NCI-H526 (cell line): Measurements from ENCODE around the gene APOL1.
"Not testable (repeated sequence)": the region's sequence is repeated elsewhere in the genome, so short reads cannot be mapped to it uniquely, and the experiment has no call there.

ENCODE experiments used
- DNase-seq, 2 experiments: peaks; one replicate each; lab custom pipeline; 2025; lab: John Stamatoyannopoulos, UW

The APOL1 gene

DNA sequence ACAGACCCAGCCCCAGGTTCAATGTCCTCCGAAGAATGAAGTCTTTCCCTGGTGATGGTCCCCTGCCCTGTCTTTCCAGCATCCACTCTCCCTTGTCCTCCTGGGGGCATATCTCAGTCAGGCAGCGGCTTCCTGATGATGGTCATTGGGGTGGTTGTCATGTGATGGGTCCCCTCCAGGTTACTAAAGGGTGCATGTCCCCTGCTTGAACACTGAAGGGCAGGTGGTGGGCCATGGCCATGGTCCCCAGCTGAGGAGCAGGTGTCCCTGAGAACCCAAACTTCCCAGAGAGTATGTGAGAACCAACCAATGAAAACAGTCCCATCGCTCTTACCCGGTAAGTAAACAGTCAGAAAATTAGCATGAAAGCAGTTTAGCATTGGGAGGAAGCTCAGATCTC lies 14.1 kb downstream of the APOL1 start:
- DNase-seq = no peak

DNA sequence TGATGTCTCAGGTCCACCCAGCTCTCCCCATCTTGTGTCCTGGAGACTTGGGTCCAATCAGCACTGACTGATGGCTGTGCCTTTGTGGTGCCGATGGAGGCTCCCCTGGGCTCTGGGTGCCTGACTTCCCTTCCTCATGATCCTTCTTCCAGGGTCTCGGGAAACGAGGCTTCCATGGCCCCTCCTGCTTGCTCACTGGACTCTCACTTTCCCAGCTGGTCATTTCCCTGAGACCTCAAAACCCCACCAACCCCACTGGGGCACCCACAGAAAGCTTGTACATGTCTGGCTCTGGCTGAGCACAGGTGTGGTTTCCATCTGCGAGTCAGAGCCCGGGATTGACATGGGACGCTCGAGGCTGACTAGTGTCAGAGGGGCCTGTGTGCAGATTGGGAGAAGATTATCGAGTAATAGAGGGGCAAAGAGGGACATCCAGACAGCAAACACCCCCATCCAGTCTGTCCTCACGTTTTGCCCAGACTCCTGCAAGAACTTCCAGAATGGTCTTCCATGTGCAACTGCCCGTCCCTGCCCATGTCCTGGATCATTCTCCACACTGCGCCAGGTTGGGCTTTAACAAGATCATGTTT lies 15.1 kb downstream of the APOL1 start:
- no peak for DNase-seq

DNA sequence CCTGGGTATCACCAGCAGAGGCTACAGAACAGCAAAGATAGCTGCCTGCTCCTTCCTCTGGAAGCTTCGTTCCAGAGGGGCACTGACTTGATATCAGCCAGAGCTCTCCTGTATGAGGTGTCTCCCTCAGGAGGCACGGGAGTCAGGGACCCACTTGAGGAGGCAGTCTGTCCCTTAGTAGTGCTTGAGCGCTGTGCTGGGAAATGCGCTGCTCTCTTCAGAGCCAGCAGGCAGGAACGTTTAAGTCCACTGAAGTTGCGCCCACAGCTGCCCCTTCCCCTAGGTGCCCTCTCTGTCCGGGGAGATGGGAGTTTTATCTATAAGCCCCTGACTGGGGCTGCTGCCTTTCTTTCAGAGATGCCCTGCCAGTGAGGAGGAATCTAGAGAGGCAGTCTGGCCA lies 18.3 kb downstream of the APOL1 start:
- not testable (repeated sequence) for DNase-seq

DNA sequence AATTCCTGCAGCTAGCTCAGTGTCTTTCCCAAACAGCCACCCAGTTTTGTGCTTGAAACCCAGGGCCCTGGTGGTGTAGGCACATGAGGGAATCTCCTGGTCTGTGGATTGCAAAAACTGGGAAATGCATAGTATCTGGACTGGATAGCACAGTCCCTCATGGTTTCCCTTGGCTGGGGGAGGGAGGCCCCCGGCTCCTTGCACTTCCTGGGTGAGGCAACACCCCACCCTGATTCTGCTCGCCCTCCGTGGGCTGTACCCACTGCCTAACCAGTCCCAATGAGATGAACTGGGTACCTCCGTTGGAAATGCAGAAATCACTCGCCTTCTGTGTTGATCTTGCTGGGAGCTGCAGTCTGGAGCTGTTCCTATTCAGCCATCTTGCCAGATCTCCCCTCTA lies 19.0 kb downstream of the APOL1 start:
- DNase-seq = not testable (repeated sequence)

DNA sequence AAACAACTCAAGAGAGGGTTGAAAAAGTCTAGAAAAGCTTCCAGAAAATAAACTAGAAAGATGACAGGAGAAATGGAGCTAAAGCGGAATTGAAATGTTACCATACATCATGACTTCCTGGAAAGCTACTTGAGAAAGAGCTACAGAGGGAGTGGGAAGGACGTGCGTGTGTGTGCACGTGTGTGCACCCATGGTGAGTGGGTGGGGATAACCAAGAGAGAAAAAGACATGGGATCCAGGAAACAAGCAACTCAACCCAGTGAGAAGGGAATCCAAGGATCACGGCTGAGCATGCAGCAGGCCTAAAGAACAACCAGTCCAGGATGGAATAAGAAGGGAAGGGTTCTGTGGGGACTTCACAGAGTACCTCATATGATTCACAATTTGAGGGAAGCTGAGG lies 21.6 kb downstream of the APOL1 start:
- no peak for DNase-seq

DNA sequence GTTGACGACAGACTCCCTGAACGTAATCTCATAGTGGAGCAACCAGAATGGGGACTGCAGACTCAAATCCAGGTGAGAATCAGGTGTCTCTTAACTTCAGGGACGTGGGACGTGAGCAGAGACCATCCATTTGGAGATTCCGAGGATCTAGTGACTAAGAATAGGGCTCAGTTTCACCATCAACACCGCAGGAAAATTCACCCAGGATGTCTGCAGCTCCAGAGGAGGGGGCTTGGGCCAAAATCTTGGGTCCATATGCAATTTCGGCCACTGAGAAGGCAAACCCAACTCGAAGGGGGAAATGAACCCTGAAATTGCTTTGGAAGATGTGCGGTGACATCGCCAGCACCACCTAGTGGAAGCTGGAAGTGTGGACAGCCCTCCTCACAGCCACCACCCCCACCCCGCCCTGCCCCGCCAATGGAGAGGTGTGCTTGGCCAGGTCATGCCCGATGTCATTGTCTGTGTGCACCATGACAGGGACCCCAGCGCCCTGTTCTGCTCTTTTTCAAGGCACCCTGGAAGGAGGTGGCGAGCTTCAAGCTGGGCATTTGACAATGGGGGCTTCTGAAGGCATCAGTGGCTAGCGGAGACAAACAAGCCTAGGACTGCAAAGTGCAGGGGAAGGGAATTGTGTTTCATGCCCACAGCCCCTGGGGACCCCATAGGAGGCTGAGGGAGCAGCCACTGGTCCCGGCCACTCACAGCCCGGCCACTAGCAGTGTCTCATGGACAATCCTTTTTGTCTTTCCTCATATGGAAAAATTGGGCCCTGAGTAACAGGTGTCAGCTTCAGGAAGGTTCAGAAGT lies 24.8 kb downstream of the APOL1 start:
- peak in 1 of 2 experiments; percentile 59 for DNase-seq

DNA sequence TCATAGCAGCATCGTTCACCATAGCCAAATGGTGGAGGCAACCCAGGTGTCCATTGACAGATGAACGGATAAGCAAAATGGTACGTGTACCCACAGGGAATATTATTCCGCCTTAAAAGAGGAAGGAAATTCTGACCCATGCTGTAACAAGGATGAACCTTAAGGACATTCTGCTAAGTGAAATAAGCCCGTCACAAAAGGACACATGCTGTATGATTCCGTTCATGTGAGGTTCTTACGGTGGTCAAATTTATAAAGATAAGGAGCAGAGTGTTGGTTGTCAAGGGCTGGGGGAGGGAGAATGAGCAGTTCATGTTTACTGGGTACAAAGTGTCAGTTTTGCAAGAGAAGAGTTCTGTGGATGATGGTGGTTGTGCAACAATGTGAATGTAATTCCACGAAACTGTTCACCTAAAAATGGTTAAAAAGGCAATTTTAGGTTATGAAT lies 26.3 kb downstream of the APOL1 start:
- DNase-seq = no peak

DNA sequence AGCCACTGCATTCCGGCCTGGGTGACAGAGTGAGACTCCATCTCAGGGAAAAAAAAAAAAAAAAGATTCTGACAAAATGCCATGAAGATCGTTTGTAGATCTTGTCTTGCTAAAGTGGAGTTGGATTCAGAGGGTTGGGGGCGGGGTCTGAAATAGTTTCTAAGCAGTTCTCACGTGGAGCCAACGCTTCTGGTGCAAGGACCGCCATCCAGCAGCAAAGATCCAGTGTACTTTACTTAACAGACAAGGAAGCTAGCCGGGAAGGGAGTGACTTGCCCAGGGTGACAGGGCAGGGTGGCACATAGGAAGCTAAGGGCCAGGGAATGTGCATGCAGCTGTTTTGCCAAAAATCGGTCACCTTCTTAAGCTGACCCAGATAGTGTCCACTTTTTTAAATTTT lies 27.4 kb downstream of the APOL1 start:
- no peak for DNase-seq

DNA sequence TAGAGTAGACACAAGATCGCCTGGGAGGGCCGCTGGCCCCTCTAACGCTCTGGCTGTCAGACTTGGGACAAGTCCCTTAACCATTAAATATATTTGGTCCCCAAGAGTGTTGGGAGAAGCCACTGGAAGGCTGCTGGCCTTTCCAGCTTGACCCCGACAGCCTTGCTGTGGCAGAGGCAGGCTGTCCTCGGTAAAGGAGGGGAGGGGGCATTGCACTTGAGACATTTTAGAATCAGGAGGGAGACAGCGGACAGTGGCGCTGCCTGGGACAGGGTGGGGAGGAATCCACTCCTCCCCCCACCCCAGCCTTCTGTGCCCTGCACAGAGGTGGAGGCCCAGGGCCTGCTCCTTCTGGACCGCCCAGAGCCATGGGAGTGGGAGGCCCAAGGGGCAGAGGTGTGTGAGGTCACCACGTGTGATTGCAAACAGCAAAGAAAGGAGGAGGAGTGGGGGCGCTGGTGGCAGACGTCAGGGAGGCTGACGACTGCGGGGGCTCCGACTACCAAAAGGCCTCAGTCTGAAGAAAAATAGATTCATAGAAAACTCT lies 28.9 kb downstream of the APOL1 start:
- DNase-seq = no peak

DNA sequence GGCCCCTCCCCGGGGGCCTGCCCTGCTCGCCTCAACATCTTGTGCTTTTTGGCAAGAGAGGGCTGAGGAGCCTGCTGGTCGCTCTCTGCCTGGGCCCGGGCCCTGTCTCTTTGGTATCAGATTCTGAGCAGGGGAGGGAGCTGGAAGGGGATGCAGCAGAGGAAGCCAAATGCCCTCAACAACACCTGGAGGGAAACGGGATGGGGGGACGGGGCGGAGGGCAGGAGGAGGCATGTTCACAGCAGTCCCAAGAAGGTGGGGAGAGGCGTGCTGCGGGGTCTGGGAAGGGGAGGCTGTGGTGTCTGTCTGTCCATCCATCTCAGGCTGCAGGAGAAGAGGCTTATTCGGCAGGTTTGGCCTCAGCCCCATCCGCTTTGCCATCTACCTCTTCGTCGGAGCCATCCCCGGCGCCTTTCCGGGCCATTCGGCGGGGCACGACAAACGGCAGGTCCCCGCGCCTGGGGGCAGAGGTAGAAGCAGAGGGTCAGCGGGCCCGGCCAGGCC lies 29.4 kb downstream of the APOL1 start:
- DNase-seq = no peak

DNA sequence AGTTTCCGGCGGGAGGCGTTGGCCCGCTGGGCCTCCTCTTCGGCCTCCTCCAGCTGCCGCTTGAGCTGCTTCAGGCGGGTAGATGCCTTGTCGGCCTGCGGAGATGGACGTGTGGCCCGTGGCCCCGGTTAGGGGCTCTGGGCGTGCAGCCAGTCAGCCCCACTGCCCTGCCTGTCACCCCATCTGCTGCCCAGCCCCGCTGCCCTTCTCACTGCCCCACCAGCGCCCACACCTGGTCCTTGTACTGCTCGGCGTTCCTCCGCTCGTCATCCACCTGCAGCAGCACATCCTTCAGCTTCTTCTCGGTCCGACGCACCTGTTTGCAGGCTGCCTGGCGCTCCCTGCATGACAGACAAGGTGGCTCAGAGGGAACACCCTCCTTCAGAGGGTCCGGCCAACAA lies 31.2 kb downstream of the APOL1 start:
- DNase-seq = no peak

DNA sequence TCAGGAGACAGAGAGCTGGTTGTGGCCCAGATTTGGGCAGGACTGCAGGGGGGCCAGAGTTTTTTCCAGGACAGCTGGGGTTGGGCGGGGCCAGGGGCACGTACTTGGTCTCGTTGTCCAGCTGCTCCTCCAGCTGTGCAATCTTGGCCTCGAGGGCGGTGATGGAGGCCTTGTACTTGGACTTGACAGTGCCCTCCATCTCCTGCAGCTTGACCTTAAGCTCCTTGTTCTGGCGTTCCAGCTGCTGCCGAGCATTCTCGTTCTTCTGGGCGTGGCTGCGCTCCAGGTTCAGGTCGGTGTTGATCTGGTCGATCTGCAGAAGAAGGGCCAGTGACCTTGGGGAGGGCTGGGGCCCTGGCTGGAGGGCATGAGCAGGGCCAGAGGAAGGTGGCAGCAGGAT lies 32.1 kb downstream of the APOL1 start:
- no peak for DNase-seq

DNA sequence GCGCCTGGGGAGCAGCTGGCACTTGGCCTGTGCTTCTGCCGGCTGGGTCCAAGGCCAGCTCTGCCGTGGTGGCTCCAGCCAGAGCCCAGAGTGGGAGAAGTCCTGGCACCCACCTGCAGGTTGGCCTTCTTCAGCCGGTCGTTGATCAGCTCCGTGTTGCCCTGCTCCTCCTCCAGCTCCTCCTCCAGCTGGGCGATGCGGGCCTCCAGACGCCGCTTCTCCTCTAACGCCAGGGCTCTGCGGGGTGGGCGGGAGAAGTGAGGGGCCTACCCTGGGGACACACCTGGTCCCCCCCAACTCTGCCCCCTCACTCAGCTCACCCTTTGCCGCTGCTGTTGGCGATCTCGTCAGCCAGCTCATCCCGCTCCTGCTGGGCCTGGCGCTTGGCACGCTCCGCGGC lies 32.6 kb downstream of the APOL1 start:
- no peak for DNase-seq

DNA sequence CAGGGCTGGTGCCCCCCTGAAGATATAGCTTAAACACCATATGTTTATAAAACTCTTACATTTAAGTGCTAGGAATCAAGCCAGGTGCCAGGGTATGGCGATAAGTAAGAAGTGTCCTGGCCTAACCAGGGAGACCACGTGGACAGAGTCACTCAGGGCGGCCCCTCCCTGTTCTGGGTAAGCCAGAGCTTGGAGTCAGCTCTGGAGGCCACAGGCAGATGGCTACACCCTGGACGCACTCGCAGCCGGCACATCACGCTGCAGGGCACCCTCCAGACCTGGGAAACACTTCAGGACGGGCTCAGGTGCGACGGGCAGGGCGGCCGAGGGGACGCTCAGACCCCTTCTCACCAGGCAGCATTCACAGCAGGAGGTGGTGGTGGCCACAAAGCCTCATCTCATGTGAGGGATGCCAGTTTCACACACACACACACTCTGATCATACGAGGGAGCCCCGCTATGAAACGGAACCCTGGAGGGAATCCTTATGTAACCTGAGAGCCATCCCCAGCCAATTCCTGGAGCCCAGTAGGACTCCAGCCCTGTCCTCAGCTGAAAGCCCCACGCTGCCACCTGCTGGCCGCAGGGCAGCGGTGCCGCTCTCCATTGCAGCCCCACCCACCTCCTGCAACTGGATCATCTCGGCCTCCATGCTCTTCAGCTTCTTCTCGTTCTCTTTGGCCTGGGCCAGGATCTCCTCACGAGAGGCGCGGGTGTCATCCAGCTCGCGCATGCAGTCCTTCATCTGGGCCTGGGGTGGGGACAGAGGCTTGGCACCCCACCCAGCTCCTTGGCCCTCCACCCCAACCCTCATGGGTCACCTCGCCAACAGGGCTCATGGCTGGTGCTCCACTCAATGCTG lies 33.4 kb downstream of the APOL1 start:
- peak in 1 of 2 experiments; percentile 69 for DNase-seq

DNA sequence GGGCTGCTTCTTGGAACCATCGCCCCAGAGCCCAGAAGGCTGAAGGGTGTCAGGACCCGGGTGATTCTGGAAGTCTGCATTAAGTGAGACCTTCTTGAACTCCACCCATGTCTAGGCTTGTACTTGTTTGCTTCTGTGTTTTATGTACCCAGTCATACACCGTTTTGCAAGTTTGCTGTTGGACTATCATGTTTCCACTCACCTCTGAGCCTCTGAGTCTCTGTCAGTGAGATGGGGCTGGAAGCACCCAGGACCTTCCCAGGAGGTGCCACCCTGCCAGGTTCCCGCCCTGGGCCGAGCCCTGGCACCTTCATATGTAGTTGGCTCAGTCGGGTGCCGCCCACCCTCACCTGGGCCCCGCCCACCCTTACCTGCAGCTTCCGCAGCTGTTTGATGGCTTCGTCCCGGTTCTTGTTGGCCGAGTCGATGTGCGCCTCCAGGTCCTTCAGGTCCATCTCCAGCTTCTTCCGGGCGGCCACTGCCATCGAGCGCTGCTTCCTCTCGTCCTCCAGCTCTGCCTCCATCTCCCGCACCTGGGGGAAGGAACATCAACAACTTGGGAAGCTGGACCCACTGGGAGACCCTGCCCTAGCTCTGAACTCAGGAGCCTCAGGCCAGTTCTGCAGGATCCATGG lies 35.1 kb downstream of the APOL1 start:
- no peak for DNase-seq

DNA sequence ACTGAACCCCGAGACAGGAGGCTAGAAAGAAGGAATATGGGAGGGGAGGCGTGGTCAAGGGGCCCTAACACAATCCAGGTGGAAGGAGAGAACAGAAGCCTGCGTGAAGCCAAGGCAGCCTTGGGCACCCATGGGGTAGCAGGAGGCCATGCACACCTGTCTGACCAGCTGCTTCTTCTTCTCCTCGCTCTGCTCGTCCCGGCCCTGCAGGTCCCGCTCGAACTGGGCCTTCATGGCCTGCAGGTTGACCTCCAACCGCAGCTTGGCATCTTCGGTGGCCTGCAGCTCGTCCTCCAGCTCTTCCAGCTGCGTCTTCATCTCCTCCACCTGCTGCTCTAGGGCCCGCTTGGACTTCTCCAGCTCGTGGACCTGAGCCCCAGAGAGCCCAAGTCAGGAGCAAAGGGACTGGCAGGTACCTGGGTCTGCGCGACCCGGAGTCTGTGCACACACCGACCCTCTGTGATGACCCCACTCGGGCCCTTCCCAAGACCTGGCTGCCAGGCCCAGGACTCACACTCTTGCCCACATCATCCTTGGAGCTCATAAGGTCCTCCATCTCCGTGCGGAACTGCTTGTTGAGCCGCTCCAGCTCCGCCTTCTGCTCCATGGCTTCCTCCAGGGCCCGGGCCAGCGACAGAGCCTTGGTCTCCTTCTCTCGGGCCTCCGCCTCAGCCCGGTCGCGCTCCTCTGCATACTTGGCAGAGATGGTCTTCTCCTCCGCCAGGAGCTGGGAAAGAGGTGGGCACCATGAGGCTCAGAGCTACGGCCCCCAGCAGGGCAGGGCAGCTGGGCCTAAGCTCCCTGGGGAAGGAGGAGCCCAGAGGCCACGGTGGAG lies 35.9 kb downstream of the APOL1 start:
- DNase-seq = no peak

DNA sequence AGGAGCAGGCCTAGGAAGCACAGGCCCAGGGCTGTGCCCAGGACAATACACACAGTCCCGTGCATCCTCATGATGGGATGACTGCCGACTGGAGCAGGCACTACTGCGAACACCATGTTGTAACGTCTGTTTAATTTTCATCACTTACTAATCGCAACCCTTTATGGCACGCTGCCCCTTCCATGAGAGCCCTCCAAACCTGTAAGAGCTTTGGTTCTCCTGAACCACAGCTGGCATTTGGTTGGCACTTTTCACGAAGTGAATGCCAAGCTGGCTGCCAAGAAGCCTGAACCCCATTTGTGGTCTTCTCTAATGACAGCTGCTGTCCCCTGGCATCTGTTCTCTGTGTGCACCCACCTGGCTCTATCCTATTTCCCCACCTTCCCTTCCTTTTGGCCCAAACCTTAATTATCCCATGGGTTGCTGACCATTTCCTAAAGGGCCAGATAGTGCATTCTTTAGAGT lies 36.5 kb downstream of the APOL1 start:
- DNase-seq = no peak

DNA sequence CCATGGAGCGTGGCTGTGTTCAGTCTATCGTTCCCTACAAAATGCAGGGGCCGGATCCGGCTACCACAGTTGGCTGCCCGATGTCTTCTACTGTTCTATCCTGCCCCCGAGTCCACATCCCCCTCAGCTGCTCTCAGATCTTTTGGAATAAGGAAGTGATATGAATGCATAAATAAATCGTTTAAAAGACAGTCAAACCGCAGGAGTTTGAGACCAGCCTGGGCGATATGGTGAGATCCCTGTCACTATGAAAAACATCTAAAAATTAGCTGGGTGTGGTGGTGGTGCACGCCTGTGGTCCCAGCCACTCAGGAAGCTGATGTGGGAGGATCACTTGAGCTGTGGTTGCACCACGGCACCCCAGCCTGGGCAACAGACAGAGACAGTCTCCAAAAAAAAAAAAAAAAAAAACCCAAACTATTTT lies 37.0 kb downstream of the APOL1 start:
- DNase-seq = not testable (repeated sequence)

DNA sequence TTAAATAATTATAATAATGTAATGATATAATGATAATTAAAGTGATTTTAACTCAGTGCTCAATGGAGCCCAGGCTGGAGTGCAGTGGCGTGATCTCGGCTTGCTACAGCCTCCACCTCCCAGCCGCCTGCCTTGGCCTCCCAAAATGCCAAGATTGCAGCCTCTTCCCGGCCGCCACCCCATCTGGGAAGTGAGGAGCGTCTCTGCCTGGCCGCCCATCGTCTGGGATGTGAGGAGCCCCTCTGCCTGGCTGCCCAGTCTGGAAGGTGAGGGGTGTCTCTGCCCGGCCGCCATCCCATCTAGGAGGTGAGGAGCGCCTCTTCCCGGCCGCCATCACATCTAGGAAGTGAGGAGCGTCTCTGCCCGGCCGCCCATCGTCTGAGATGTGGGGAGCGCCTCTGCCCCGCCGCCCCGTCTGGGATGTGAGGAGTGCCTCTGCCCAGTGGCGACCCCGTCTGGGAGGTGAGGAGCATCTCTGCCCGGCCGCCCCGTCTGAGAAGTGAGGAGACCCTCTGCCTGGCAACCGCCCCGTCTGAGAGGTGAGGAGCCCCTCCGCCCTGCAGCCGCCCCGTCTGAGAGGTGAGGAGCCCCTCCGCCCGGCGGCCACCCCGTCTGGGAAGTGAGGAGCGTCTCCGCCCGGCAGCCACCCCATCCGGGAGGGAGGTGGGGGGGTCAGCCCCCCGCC lies 37.6 kb downstream of the APOL1 start:
- not testable (repeated sequence) for DNase-seq
